ENCODE results near the gene ASCC1. TPM values are rescaled to one million over a fixed set of nuclear protein-coding genes. Genes with fewer than 3 reads are reported as not detected.

The ASCC1 gene
- total RNA-seq, 1 experiment from 2014 or later = 27.8 TPM

GRCh38 chr10:72063703-72064391 lies 152.2 kb downstream of the ASCC1 start:
- no peaks in the 10 kb centered on the region for H3K9me3 ChIP-seq (ENCODE audit: low read length)
- H3K9ac ChIP-seq (ENCODE audit: low read length) = no peak overlapping the region
- no peaks in the 10 kb centered on the region for H4K20me1 ChIP-seq (ENCODE audit: insufficient read depth, low read depth, low read length)
- H3K4me3 ChIP-seq (ENCODE audit: low read length) = no peak overlapping the region
- H3K36me3 ChIP-seq (ENCODE audit: insufficient read depth, low read length) = no peaks in the 10 kb centered on the region
- H3K27ac ChIP-seq (ENCODE audit: low read length) = no peak overlapping the region
- H3K27me3 ChIP-seq (ENCODE audit: low read length) = no peaks in the 10 kb centered on the region
- H3K4me1 ChIP-seq (ENCODE audit: low read length) = no peaks in the 10 kb centered on the region
- no peak overlapping the region for H2AFZ ChIP-seq (ENCODE audit: low read length)
- H3K4me2 ChIP-seq (ENCODE audit: low read depth, low read length, poor library complexity, severe bottlenecking) = no peak overlapping the region
- DNase-seq = no peak
- H3K79me2 ChIP-seq (ENCODE audit: low read length) = no peaks in the 10 kb centered on the region
- H3K9me2 ChIP-seq (replicated peaks; ENCODE audit: insufficient read depth, low read length) = no peaks in the 10 kb centered on the region

GRCh38 chr10:72062832-72063702 lies 153.0 kb downstream of the ASCC1 start:
- no peaks in the 10 kb centered on the region for H3K9me2 ChIP-seq (replicated peaks; ENCODE audit: insufficient read depth, low read length)
- no peaks in the 10 kb centered on the region for H3K36me3 ChIP-seq (ENCODE audit: insufficient read depth, low read length)
- H3K27me3 ChIP-seq (ENCODE audit: low read length) = no peaks in the 10 kb centered on the region
- no peak overlapping the region for H3K27ac ChIP-seq (ENCODE audit: low read length)
- H3K9ac ChIP-seq (ENCODE audit: low read length) = no peak overlapping the region
- no peak overlapping the region for H2AFZ ChIP-seq (ENCODE audit: low read length)
- no peaks in the 10 kb centered on the region for H3K9me3 ChIP-seq (ENCODE audit: low read length)
- H4K20me1 ChIP-seq (ENCODE audit: insufficient read depth, low read depth, low read length) = no peaks in the 10 kb centered on the region
- no peak overlapping the region for H3K4me2 ChIP-seq (ENCODE audit: low read depth, low read length, poor library complexity, severe bottlenecking)
- no peaks in the 10 kb centered on the region for H3K4me1 ChIP-seq (ENCODE audit: low read length)
- no peaks in the 10 kb centered on the region for H3K79me2 ChIP-seq (ENCODE audit: low read length)
- no peak overlapping the region for H3K4me3 ChIP-seq (ENCODE audit: low read length)
- no peak for DNase-seq

- H3K27ac ChIP-seq (ENCODE audit: low read length) = no peak overlapping the region
- H3K79me2 ChIP-seq (ENCODE audit: low read length) = no peaks in the 10 kb centered on the region
- H3K4me1 ChIP-seq (ENCODE audit: low read length) = no peaks in the 10 kb centered on the region
- no peak for DNase-seq
- no peaks in the 10 kb centered on the region for H3K9me2 ChIP-seq (replicated peaks; ENCODE audit: insufficient read depth, low read length)
- no peak overlapping the region for H2AFZ ChIP-seq (ENCODE audit: low read length)
- H3K4me2 ChIP-seq (ENCODE audit: low read depth, low read length, poor library complexity, severe bottlenecking) = no peak overlapping the region
- no peaks in the 10 kb centered on the region for H3K27me3 ChIP-seq (ENCODE audit: low read length)
- H3K4me3 ChIP-seq (ENCODE audit: low read length) = no peak overlapping the region
- H3K9ac ChIP-seq (ENCODE audit: low read length) = no peak overlapping the region
- no peaks in the 10 kb centered on the region for H3K36me3 ChIP-seq (ENCODE audit: insufficient read depth, low read length)
- no peaks in the 10 kb centered on the region for H4K20me1 ChIP-seq (ENCODE audit: insufficient read depth, low read depth, low read length)
- no peaks in the 10 kb centered on the region for H3K9me3 ChIP-seq (ENCODE audit: low read length)
These were observed 153.7 kb downstream of the ASCC1 start for GRCh38 chr10:72062382-72062781.

GRCh38 chr10:72061930-72062329 lies 154.1 kb downstream of the ASCC1 start:
- Histone ChIP-seq H3K9me3 (ENCODE audit: low read length) (no peaks in the 10 kb centered on the region), H3K4me1 (ENCODE audit: low read length) (no peaks in the 10 kb centered on the region), H4K20me1 (ENCODE audit: insufficient read depth, low read depth, low read length) (no peaks in the 10 kb centered on the region), H3K27me3 (ENCODE audit: low read length) (no peaks in the 10 kb centered on the region), H2AFZ (ENCODE audit: low read length) (no peak overlapping the region), H3K9ac (ENCODE audit: low read length) (no peak overlapping the region), H3K4me2 (ENCODE audit: low read depth, low read length, poor library complexity, severe bottlenecking) (no peak overlapping the region), H3K36me3 (ENCODE audit: insufficient read depth, low read length) (no peaks in the 10 kb centered on the region), H3K27ac (ENCODE audit: low read length) (no peak overlapping the region), H3K79me2 (ENCODE audit: low read length) (no peaks in the 10 kb centered on the region), H3K4me3 (ENCODE audit: low read length) (no peak overlapping the region), H3K9me2 (replicated peaks; ENCODE audit: insufficient read depth, low read length) (no peaks in the 10 kb centered on the region)
- no peak for DNase-seq

- Histone ChIP-seq H3K9me3 (ENCODE audit: low read length) (no peaks in the 10 kb centered on the region), H3K9ac (ENCODE audit: low read length) (no peak overlapping the region), H3K27me3 (ENCODE audit: low read length) (no peaks in the 10 kb centered on the region), H3K4me1 (ENCODE audit: low read length) (no peaks in the 10 kb centered on the region), H2AFZ (ENCODE audit: low read length) (no peak overlapping the region), H3K27ac (ENCODE audit: low read length) (no peak overlapping the region), H4K20me1 (ENCODE audit: insufficient read depth, low read depth, low read length) (no peaks in the 10 kb centered on the region), H3K4me3 (ENCODE audit: low read length) (no peak overlapping the region), H3K36me3 (ENCODE audit: insufficient read depth, low read length) (no peaks in the 10 kb centered on the region), H3K9me2 (replicated peaks; ENCODE audit: insufficient read depth, low read length) (no peaks in the 10 kb centered on the region), H3K4me2 (ENCODE audit: low read depth, low read length, poor library complexity, severe bottlenecking) (no peak overlapping the region), H3K79me2 (ENCODE audit: low read length) (no peaks in the 10 kb centered on the region)
- peak; percentile 55 for DNase-seq
These were observed 154.6 kb downstream of the ASCC1 start for GRCh38 chr10:72061491-72061890.

GRCh38 chr10:72059843-72060822 lies 155.9 kb downstream of the ASCC1 start:
- H4K20me1 ChIP-seq (ENCODE audit: insufficient read depth, low read depth, low read length) = no peaks in the 10 kb centered on the region
- no peaks in the 10 kb centered on the region for H3K9me2 ChIP-seq (replicated peaks; ENCODE audit: insufficient read depth, low read length)
- H3K27ac ChIP-seq (ENCODE audit: low read length) = no peak overlapping the region
- no peaks in the 10 kb centered on the region for H3K9me3 ChIP-seq (ENCODE audit: low read length)
- H3K4me3 ChIP-seq (ENCODE audit: low read length) = no peak overlapping the region
- H3K36me3 ChIP-seq (ENCODE audit: insufficient read depth, low read length) = no peaks in the 10 kb centered on the region
- H3K4me1 ChIP-seq (ENCODE audit: low read length) = no peaks in the 10 kb centered on the region
- no peak overlapping the region for H3K9ac ChIP-seq (ENCODE audit: low read length)
- H3K27me3 ChIP-seq (ENCODE audit: low read length) = no peaks in the 10 kb centered on the region
- H3K4me2 ChIP-seq (ENCODE audit: low read depth, low read length, poor library complexity, severe bottlenecking) = no peak overlapping the region
- no peaks in the 10 kb centered on the region for H3K79me2 ChIP-seq (ENCODE audit: low read length)
- no peak for DNase-seq
- H2AFZ ChIP-seq (ENCODE audit: low read length) = no peak overlapping the region

- Histone ChIP-seq H3K9ac (ENCODE audit: low read length) (no peak overlapping the region), H4K20me1 (ENCODE audit: insufficient read depth, low read depth, low read length) (no peaks in the 10 kb centered on the region), H3K4me2 (ENCODE audit: low read depth, low read length, poor library complexity, severe bottlenecking) (no peak overlapping the region), H3K4me3 (ENCODE audit: low read length) (no peak overlapping the region), H3K9me3 (ENCODE audit: low read length) (no peaks in the 10 kb centered on the region), H3K4me1 (ENCODE audit: low read length) (no peaks in the 10 kb centered on the region), H3K36me3 (ENCODE audit: insufficient read depth, low read length) (no peaks in the 10 kb centered on the region), H3K27me3 (ENCODE audit: low read length) (no peaks in the 10 kb centered on the region), H3K27ac (ENCODE audit: low read length) (no peak overlapping the region), H2AFZ (ENCODE audit: low read length) (no peak overlapping the region), H3K9me2 (replicated peaks; ENCODE audit: insufficient read depth, low read length) (no peaks in the 10 kb centered on the region), H3K79me2 (ENCODE audit: low read length) (no peaks in the 10 kb centered on the region)
- DNase-seq = no peak
These were observed 156.9 kb downstream of the ASCC1 start for GRCh38 chr10:72058989-72059842.

Data from Karpas-422 (cell line).